ENCODE results near the gene RAB30.

The RAB30 gene

GRCh38 chr11:83057721-83058120, 14.0 kb downstream of the RAB30 start:
- no peak for TF ChIP-seq CTCF (IDR thresholded peaks at IDR 0.05)

GRCh38 chr11:83056611-83057010, 15.1 kb downstream of the RAB30 start:
- no peak for TF ChIP-seq CTCF (IDR thresholded peaks at IDR 0.05)

GRCh38 chr11:83056204-83056603, 15.5 kb downstream of the RAB30 start:
- no peak for TF ChIP-seq CTCF (IDR thresholded peaks at IDR 0.05)

- TF ChIP-seq CTCF (IDR thresholded peaks at IDR 0.05) = no peak
These were observed 16.8 kb downstream of the RAB30 start for GRCh38 chr11:83054904-83055380.

GRCh38 chr11:83054001-83054400, 17.7 kb downstream of the RAB30 start:
- TF ChIP-seq CTCF (IDR thresholded peaks at IDR 0.05) = no peak

GRCh38 chr11:83051760-83052671, 19.7 kb downstream of the RAB30 start:
- no peak for TF ChIP-seq CTCF (IDR thresholded peaks at IDR 0.05)

- TF ChIP-seq CTCF (IDR thresholded peaks at IDR 0.05) = no peak
These were observed 24.0 kb downstream of the RAB30 start for GRCh38 chr11:83047515-83048225.

Data from LNCAP (cell line).